ENCODE measurements around the gene NOTCH4. TPM values are rescaled to one million over a fixed set of nuclear protein-coding genes. Genes with fewer than 3 reads are reported as not detected.

Gene NOTCH4
- total RNA-seq, 4 donors from 2014 or later: 15.1 to 208 (median 49.7) TPM

DNA sequence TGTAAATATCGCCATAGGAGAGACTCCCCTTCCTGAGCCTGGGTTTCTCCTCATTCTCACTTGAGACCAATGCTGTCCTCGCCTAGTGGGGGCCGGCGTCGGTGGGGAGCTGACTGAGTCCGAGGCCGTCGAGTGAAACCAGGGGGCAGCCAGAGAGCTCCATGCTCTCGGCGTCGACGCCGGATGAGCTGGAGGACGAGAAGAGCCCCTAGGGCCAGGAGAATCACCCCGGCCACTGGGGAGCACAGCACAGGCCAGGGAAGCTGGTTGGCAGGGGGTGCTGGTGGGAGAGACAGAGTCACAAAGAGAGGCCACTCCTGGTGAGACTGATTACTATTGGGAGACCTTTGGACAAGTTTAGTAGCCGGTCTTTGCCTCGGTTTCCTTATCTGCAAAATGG is 25.0 kb downstream of the NOTCH4 start:
- ATAC-seq (ENCODE audit: low FRiP score) (no peak), DNase-seq (ENCODE audit: low spot score) (no peak)
- TF ChIP-seq, protein P1, sequence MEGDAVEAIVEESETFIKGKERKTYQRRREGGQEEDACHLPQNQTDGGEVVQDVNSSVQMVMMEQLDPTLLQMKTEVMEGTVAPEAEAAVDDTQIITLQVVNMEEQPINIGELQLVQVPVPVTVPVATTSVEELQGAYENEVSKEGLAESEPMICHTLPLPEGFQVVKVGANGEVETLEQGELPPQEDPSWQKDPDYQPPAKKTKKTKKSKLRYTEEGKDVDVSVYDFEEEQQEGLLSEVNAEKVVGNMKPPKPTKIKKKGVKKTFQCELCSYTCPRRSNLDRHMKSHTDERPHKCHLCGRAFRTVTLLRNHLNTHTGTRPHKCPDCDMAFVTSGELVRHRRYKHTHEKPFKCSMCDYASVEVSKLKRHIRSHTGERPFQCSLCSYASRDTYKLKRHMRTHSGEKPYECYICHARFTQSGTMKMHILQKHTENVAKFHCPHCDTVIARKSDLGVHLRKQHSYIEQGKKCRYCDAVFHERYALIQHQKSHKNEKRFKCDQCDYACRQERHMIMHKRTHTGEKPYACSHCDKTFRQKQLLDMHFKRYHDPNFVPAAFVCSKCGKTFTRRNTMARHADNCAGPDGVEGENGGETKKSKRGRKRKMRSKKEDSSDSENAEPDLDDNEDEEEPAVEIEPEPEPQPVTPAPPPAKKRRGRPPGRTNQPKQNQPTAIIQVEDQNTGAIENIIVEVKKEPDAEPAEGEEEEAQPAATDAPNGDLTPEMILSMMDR (IDR thresholded peaks at IDR 0.05): no peak

DNA sequence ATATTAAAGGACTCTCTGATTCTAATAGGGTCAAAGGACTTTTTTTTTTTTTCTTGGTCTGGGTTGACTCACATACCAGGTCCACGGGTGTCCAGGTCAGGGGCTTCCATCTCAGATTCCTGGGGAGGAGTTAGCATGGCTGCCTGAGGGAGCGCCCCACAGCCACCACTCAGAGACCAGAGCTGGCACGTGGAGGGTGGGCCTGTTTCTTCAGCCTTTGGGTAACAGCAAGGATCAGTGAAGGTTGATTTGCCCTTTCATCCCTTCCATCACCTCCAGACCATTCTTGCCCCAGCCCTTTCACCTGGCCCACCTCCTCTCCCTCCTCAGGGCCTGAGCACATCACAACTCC is 25.5 kb downstream of the NOTCH4 start:
- TF ChIP-seq, protein P1 (IDR thresholded peaks at IDR 0.05): no peak
- DNase-seq (ENCODE audit: low spot score) (no peak), ATAC-seq (ENCODE audit: low FRiP score) (no peak)

DNA sequence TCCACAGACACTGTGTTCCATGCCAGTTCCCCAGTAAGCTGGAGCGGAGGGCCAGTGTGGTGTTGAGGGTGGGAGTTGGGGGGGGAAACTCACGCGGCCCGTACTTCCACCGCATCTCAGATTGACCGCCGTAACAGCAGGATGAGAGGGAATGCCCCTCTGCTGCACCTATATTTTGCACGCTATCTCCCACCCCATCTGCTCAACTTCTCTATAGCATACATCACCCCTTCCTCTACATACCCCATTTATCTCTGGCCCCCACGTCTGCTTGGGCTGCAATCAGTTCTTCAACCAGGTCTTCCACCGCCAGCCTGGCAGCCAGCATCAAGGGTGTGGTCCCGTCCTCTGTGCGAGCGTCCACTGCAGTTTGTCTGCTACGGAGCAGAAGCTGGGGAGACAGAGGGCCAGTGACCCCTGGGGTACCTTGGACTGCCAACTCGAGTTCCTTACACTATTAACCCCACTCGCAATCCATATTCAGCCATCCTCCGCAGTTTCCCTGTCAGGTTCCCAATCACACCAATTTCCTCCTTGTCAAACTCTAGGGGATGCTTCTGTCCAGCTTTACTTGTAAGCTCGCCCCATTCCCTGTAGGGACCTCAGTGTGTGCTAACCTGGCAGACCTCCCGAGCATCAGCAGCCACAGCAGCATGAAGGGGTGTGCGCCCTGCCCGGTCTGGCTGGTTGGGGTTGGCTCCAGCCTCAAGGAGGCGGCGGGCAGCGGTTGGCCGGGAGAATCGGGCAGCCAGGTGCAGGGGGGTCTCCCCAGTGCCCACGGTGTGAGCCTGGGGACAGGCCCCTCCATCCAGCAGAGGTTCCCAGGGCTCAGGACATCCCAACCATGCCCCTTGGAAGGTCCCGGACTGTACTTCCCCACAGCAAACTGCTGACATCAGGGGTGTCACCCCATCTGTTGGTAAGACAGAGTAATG is 26.9 kb downstream of the NOTCH4 start:
- DNase-seq (ENCODE audit: low spot score) (no peak), ATAC-seq (ENCODE audit: low FRiP score) (no peak)
- TF ChIP-seq, protein P1 (IDR thresholded peaks at IDR 0.05): no peak

DNA sequence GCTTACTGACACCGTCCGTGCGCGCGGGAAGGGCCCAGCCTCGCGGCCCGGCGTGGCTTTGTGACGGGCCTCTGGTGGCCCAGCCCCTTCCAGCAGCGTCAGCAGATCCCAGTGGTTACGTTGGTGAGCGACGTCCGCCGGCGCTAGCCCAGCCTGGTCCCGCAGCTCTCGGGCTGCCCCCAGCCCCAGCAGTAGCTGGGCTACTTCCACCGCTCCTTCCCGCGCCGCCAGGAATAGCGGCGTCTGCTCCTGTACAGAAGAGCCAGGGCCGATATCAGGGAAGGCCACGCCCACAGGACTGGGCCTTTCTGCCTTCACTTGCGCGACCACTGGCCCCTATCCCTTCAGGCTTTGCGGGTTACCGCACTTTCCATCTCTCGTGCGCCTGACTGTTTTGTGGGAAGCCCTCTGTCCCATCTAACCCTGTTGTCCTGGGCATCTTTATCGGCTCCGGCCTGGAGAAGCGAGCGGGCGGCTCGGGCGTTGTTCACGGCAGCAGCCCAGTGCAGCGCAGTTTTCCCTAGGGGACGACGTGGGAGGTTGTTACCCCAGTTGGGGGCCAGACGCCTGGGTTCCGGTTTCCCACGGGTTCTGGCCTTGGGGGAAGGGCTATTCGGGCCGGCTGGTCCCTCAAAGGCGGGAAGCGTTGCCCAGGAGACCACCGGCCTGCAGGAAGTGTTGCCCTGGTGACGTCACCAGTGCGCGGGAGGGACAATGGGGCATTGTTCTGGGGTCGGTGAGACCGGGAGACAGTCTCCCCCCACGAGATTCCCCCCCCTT is 27.8 kb downstream of the NOTCH4 start:
- TF ChIP-seq, protein P1 (IDR thresholded peaks at IDR 0.05): no peak
- ATAC-seq (ENCODE audit: low FRiP score) (peak; percentile 19), DNase-seq (ENCODE audit: low spot score) (peak; percentile 86)

DNA sequence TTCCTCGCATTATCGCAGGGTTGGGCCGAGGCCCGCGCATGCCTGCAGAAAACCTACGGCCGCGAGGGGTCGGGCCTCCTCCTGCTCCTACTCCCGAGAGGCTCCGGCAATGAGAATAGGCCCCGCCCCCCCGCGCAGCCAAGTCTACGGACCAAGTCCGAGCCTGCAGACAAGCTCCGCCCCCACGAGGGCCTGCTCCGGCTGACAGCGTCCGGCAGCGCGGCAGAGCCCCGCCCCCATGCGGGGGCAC is 28.3 kb downstream of the NOTCH4 start:
- TF ChIP-seq, protein P1 (IDR thresholded peaks at IDR 0.05): no peak
- DNase-seq (ENCODE audit: low spot score): peak; percentile 100
- peak; percentile 94 for ATAC-seq (ENCODE audit: low FRiP score)

DNA sequence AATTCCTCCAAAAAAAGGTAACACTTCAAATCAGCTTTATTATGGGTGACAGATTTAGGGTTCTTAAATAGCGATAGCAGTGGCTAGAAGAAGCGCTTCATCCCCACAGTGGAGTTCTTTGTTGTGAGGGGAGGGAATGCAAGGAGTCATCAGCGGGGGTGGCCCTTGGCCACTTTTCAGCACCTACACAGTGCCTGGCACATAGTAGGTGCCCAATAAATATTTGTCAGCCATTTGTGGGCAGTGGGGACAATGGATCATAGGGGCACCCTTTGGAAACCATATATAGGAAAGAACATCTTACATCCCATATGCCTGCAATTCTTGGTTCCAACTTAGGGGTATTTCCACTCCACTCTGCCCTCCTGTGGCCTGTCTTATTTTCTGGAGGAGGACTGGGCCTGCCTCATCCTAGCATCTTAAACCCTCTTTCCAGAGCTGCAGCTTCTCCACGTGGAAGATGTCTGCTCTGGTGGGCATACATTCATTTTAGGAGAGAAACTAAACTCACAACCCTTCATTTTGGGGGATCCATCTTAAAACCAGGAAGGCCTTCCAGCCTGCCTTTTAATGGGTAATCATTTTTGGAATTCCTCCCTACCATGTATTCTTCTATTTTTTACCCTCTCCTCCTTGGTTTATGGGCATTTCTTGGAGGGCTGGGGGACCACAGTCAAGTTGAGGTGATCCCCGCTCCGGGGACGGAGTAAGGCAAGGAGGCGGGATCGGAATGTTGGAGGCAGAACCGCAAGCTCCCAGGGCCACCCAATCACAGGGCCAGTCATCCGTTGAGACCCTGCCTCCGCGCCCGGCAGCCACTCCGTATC is 28.8 kb downstream of the NOTCH4 start:
- TF ChIP-seq, protein P1 (IDR thresholded peaks at IDR 0.05): peak in 1 of 3 donors; percentile 27
- no peak for DNase-seq (ENCODE audit: low spot score)
- no peak for ATAC-seq (ENCODE audit: low FRiP score)
